Measurements from ENCODE around the gene ADA. TPM values are rescaled to one million over a fixed set of nuclear protein-coding genes. Genes with fewer than 3 reads are reported as not detected.

The ADA gene
- total and polyA plus RNA-seq, 2 of the 13 experiments (the other 11 are each of a cell fraction or from before 2014, with no cell fraction given) = 2.5 to 11.3 TPM

GRCh38 chr20:44640522-44640921 is 11.0 kb downstream of the ADA start:
- intact Hi-C loops (cut with micrococcal nuclease; ENCODE audit: unreplicated experiment) (no loop called here), in situ Hi-C loops (cut with HindIII; ENCODE audit: extremely low pct_ligation_motif_present, low pct_unique_long_range_greater_than_20kb) (no loop called here)
- DNase-seq (ENCODE audit: low spot score) (no peak), FAIRE-seq (no peak), ATAC-seq (no peak)
- no peaks in the 10 kb centered on the region for H4K20me1 ChIP-seq (ENCODE audit: insufficient read depth, low read length)
- ChIA-PET POLR2A (no interaction called here), CTCF (ENCODE audit: low intra/inter-chr PET ratio, low total read pairs) (no interaction called here)
- no peaks in the 10 kb centered on the region for H3K9me3 ChIP-seq (ENCODE audit: low read length)
- 87% methylated on average over 2 of the region's 2 CpGs for WGBS (ENCODE audit: low lambda C conversion rate)
- no TSS peak for BruUV-seq (replicated peaks)
- H3K9ac ChIP-seq (ENCODE audit: insufficient read depth, low read depth, low read length) = no peak overlapping the region
- H3K4me1 ChIP-seq (ENCODE audit: insufficient read depth, low read length) = peaks cover 28% of the 10 kb centered on the region
- no peaks in the 10 kb centered on the region for H3K79me2 ChIP-seq (ENCODE audit: insufficient read depth, low read length)
- no peak overlapping the region for H3K27ac ChIP-seq (ENCODE audit: extremely low read length, insufficient read depth, low read length)
- H3K27me3 ChIP-seq (ENCODE audit: control insufficient read depth in 1 of 2, insufficient read depth in 2 of 2, low read length in 2 of 2) = no peaks in the 10 kb centered on the region
- no peak overlapping the region for H2AFZ ChIP-seq (ENCODE audit: low read length)
- H3K4me2 ChIP-seq (ENCODE audit: low read depth, low read length) = no peak overlapping the region
- H3K36me3 ChIP-seq (replicated peaks in 1 of 2; ENCODE audit: control insufficient read depth in 1 of 2, insufficient read depth in 2 of 2, low read length in 2 of 2) = no peaks in the 10 kb centered on the region
- no peak overlapping the region for H3K4me3 ChIP-seq (replicated peaks in 1 of 3; ENCODE audit: insufficient read depth in 1 of 3, low read depth in 2 of 3, low read length in 3 of 3)
- TF ChIP-seq ZNF280D (CRISPR knock-in tag; IDR thresholded peaks at IDR 0.05) (0 out of 2 replicates have a peak, but pooled peaks have one; percentile 64), ZNF281 (CRISPR knock-in tag; IDR thresholded peaks at IDR 0.05; ENCODE audit: borderline replicate concordance) (no peak), ZNF800 (CRISPR knock-in tag; IDR thresholded peaks at IDR 0.05) (no peak), ZMYM3 (CRISPR knock-in tag; IDR thresholded peaks at IDR 0.05) (peak; percentile 46; the same call in 1 of the 2 replicates), SRF (IDR thresholded peaks at IDR 0.05; ENCODE audit: low read depth, low read length) (peak; percentile 78), CSRNP2 (CRISPR knock-in tag; conservative IDR thresholded peaks at IDR 0.05; ENCODE audit: low read depth) (no peak), ZNF616 (CRISPR knock-in tag; IDR thresholded peaks at IDR 0.05; ENCODE audit: low read depth) (no peak), CCDC6 (CRISPR knock-in tag; IDR thresholded peaks at IDR 0.05) (no peak), RXRB (CRISPR knock-in tag; IDR thresholded peaks at IDR 0.05; ENCODE audit: borderline replicate concordance) (no peak), SOX5 (CRISPR knock-in tag; IDR thresholded peaks at IDR 0.05; ENCODE audit: borderline replicate concordance) (no peak), USF2 (IDR thresholded peaks at IDR 0.05; ENCODE audit: low read depth, low read length) (no peak), USF2 (CRISPR knock-in tag; IDR thresholded peaks at IDR 0.05; ENCODE audit: borderline replicate concordance) (no peak), ZNF124 (CRISPR knock-in tag; IDR thresholded peaks at IDR 0.05) (no peak)

Measured in HepG2 (cell line).